NCI-H1105 (cell line): ENCODE results near the gene ARL5A.
A peak's percentile ranks its signal among the peaks of the same experiment; 100 is the strongest.

Source experiments
- DNase-seq: peaks from one replicate; lab custom pipeline; 2025; lab: John Stamatoyannopoulos, UW

ARL5A gene

DNA sequence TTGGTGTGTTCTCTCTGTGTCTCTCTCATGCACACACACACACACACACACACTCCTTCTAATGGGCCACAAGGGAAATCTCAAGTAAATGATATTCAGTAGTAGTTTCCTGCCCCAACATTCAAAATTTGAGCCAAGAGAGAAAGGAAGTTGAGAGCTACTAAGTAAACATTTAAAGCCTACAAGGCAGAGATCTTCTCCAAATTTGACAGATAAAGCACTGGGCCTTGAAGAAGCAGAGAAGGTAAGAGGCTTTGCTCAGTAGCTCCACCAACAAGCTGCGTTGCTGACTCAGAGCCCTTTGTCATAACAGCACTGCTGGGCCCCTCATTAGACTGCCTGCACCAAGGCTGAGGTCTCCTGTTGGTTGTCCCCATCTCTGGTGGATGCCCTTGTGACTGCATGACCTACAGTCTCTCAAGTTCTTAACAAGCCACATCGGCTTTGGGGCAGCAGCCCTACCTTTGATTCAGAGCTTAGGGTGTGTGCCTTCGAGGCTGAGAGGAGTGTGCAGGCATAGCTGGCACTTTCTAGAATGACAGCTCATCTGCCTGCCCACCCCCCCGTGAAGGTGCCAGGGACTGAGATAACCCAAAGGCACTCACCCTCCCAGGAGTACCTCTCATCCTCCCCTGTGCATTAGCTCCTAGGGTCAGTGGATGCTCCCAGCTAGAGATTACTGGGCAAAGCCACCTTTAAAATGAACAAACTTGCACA is 61.6 kb downstream of the ARL5A start:
- no peak for DNase-seq

DNA sequence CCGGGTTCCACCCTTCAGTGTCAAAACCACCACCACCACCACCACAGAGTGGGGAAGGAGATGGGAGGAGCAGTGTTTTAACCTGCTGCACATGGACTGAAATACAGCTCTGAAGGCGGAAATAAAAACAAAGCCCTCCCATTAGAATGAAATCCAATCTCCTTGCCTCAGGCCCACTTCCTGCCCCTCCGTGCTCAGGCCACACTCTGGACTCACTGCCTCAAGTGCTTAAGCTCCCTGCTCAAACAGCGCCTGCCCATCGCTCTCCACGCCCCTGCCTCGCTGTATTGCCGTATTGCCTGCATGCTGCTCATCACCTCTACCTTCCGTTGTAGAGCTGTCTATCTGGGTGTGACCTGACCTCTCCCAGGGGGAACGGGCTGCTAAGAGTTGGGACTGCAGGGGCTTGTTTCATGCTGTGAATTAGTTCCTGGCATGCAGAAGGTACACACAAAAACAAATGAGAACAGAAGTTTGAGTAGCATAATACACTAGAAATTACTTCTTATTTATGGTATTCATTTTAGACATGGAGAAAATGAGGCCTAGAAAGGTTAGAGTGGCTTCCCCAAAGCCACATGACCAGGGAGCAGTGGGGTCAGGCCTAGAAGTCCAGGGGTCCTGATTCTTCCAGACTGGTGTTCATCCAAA is 62.3 kb downstream of the ARL5A start:
- DNase-seq = no peak

DNA sequence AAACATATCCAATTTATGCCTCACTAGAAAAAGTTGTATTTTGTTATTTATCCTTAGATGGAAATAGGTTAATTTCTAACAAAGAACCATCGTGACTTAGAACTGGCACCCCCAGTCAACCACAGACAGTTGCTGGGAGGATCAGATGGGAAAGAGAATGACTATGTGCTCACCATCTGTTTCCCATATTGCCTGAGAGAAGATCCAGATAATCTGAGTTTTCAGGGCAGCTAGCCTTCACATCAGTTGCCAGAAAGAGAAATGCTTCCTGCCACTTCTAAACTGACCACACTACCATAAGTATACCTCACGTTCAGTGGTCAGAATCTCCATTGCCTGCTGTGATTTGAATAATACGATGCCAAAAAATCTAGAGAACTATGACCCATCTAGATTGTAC is 65.5 kb downstream of the ARL5A start:
- DNase-seq = no peak

DNA sequence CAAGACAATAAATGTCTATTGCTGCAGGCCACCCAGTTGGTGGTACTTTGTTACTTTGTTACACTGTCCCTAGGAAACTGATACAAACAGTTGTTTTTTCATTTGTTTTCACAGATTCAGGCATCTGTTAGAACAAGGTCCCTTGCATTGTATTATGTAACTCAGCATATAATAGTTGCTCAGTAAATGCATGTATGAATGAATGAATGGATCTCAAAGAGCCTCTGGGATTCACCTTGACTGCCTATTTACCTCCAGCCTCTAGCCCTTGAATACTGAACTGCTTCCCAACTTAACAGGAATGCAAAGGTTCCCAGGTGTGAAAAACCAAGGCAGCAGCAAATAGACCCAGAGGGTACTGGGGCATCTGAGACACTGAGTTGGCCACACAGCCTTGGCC is 66.5 kb downstream of the ARL5A start:
- no peak for DNase-seq

DNA sequence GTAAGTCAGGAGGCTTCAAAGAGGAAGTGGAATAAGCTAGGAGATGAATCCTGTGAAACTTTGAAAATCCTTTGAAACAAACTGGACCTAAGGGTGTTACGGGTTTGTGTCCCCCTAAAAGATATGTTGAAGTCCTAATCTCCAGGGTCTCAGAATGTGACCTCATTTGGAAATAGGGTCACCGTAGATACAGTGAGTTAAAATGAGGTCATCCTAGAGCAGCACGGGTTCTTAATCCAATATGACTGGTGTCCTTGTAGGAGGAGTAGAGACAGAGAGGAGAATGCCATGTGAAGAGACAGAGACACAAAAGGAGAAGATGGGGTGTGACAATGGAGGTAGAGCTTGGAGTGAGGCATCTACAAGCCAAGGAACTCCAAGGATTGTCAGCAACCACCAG is 67.0 kb downstream of the ARL5A start:
- no peak for DNase-seq

DNA sequence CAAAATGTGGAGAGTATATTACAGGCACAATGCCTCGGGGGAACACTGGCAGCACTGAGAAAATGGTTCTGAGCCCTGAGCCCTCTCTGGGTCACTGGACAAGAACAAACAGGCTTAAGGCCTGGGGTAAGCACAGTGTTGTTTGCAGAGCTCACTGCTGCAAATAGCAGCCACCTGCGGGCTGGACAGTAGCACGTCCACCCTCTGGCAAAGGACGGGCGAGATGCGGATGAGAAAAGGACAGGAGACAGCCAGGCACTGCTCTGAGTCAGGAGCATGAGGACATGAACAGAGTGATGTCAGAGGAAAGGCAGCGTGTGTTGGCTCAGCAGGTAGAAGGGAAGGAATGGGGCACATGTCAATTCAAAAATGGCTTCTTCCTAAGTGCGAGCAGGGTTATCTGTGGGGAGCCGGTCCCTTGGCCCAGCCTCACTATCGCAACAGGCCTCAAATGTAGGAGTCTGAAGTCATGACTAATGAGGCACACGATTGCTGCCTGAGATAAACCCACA is 68.0 kb downstream of the ARL5A start:
- no peak for DNase-seq

DNA sequence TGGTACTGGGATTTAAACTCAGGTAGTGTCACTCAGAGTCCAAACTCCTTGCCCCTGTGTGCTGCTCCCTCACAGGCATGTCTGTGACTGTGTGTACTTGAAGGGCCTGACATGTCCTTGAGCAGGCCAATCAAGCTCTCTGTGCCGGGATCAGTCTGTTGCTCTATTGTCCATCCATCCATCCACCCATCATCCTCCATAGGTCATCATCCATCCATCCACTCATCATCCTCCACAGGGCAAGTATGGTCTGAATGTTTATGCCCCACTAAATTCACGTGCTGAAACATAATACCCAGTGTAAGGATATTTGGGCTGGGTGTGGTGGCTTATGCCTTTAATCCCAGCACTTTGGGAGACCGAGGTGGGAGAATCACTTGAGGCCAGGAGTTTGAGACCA is 69.5 kb downstream of the ARL5A start:
- no peak for DNase-seq

DNA sequence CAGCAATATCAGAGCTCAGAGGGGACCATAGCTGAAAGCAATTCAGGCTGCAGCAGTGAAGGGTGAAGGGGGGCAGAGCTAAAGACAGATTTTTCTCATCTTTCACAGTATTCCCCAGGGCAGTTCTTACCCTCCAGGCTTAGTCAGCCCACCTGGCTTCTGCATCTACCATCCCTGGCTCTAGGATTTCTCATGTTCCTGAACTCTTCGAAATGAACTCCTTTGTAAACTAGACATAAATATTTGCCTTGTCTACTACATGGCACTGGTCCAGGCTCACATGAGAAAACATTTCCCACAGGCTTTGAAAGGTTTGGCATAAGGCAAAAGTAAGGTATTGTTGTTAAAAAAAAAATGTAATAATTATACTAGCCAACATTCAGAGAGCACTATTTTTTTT is 70.4 kb downstream of the ARL5A start:
- DNase-seq = peak; percentile 25

DNA sequence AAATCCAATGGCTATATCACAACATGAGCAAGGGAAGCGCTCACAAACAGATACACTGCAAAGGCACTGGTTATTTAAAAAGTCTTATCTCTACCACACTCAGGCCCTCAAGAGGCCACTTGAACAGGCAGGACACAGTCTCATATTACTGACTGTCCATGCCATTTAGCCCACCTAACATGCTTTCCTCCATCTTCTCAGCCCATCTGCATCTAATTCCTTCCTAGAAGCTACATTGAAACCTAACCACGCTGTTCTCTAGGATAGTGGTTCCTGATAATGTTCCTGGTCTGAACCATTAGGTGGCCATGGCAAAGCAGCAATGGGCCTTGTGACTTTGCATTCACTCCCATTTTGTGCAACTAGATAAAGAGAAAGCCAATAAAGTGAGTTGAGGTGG is 71.4 kb downstream of the ARL5A start:
- DNase-seq = no peak

DNA sequence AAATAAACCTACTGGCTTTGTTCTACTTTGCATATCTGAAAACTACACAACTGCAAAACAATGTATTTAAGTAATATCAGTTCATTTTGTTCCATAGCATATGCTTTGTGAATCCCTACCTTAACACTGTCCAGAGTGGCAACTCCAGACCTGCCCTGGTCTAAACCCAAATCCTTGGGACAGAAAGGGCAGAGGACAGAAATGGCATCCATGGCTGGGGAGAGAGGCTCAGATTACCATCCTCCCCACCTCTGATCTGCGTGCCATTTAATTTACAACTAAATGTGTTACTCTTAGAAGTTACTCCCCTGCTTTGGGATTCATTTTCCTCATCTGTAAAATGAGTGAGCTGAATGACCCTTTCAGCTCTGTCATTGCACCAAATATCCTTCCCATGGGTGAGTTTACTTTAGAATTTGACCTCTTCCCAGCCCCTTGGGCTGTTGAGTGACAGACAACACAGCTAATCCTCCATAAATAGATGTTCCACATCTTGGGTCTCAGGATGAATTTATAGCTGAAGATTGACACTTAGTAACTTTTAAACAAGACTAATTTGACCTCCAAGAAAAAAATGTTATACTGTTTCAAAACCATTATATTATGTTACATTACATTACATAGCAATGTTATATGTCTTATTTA is 73.8 kb downstream of the ARL5A start:
- DNase-seq = no peak

DNA sequence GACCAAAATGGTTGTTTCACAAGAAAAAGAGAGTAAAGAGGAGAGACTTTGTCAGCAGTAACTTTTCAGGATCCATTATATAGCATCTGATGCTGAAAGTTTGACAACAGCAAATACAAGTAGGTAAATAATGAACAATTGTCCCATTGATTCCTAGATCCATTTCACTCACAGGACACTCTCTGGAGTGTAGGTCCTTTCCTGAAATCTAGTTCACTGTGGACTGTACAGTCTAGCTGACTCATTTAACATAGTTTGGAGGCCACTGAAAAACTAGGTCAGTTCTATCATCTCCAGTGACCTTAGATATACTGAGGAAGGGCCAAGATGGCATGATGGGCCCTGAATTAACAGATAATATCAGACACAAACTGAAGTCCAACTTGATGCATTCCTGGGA is 74.7 kb downstream of the ARL5A start:
- no peak for DNase-seq
